ENCODE measurements around the gene INTS11.
A peak's percentile ranks its signal among the peaks of the same experiment; 100 is the strongest.

Gene INTS11

DNA sequence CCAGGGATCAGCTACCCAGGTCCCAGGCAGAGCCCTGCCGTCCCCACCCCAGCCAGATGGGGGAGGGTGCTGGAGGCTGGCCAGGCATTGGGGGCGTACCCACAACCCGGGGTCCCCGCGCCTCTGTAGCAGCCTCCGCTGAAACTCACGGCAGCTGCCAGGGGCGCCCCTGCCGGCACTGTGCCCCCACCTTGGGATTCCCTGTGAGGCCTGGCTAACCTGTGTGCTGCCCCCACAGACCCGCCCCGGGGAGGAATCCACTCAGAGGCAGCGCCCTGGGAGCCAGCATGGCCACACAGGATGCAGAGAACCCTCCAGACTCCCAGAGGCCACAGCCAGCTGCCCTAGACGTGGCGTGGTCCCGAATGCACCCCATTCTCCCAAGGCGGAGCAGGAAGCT lies 20.9 kb upstream of the INTS11 start:
- DNase-seq (ENCODE audit: low read depth in 4 of 4, low spot score in 1 of 4) = no peak

DNA sequence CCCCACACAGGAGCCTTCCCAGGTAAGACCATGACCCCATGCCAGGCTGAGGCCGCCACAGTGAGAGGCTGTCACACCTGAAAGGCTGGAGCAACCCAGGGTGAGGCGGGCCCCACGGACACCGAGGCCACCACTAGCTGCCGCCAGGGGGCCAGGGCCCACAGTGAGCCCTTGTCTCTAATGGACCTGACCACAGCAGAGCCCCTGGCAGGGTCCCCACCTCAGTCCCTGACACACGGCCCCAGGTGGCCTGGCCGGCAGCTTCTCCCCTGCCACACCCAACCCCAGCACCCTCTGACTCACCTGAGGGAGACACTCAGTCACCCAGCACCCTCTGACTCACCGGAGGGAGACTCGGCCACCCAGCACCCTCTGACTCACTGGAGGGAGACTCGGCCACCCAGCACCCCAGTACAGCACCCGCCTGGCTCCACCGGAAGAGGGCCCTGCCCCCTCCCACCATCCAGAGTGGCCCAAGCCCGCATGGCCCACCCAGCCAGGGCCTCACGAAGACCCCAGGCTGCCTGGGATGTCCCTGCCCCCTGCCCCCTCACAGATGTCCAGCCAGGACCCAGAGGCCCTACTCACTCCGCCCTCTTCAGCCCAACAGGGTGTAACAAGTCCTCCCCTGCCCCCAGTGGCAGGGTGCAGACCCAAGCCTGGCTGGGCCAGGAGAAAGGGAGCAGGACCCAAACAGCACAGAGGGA lies 20.3 kb upstream of the INTS11 start:
- peak in 2 of 4 experiments; percentile 40 to 62 for DNase-seq (ENCODE audit: low read depth in 4 of 4, low spot score in 1 of 4)

DNA sequence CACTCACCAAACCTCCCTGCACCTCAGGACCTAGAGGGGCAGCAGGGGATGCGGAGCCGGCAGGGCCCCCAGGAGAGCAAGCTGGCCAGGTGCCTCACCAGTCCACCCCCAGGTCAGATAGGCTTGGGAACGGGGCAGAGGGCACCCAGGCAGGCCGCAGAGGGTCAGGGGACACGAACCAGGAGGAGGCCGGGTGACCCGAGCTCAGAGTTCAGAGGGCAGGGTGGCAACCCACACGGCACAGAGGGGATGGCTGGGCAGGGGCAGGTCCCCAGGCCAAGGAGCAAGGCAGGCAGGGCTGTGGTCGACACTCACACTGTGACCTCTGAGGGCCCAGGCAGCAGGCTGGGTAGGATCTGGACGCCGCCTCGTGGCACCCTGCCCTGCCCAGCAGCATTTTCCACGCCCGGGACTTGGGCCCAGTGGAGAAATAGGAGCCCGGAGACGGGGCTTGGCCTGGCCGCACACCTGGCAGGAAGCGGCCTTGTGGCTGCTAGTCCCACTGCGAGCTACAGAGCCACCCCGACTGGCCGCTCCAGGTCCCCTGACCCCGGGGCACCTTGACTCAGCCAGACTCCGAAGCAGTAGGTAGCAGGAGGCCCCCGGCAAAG lies 19.5 kb upstream of the INTS11 start:
- no peak for DNase-seq (ENCODE audit: low read depth in 4 of 4, low spot score in 1 of 4)

DNA sequence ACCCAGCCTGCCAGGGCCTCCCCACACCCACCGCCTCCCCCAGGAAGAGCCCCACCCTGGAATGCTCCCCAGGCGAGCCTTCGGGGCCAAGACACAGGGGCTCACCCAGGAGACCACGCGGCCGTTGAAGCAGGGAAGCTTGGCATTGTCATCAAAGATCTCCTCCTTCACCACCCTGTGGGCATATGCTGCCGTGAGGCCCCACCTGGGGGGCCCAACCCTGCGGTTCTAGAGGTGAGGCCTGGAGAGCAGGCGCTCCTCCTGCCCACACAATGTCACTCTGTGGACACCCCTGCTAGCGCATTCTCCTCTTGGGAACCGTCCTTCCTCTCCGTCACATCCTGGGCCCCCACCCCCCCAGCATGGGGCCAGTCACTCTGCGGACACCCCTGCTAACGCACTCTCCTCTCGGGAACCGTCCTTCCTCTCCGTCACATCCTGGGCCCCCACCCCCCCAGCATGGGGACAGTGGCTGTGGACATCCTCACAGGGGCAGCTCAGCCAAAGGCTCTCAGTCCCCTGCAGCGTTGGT lies 18.2 kb upstream of the INTS11 start:
- DNase-seq (ENCODE audit: low read depth in 4 of 4, low spot score in 1 of 4) = no peak

DNA sequence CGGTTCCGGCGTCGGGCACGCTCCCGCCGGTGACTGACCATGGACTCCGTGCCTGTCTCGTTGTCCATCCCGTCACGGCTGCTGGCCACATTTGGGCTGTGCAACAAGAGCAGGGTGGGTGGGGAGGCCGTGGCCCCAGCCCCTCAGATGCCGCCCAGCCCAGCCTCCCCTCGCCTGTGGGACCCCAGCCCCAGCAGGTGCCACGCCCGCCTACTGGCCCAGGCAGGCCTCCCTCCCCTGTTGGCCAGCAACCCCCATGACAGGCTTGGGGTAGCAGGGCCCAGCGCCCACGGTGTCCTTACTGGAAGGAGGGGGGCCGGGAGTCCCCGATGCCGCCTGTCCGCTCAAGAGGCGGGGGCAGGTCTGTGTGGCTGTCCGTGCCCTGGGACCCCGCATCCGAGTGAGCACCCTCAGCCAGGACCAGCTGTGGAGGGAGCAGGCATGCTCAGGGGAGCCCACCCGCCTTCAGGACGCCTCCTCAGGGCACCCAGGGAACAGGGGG lies 17.7 kb upstream of the INTS11 start:
- DNase-seq (ENCODE audit: low read depth in 4 of 4, low spot score in 1 of 4) = no peak

DNA sequence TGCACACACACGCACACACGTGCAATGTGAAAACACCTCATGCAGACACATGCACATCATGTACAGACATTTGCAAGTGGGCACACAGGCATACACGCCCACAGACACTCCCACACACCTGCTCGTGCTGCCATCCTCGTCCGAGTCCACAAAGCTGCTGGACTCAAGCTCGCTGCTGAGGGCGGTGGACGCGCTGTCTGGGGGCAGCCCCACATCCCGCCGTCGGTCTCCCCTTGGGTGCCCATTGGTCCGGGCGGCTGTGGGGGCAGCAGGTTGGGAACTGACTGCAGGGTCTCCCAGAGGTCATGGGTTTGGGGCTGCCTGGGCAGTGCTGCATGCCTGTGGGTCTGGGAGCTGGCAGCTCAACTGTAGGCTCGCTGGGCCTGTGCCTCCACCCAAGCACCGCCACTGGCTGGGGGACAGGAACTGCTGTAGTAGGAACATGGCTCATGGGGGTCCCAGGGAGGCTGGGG lies 17.1 kb upstream of the INTS11 start:
- no peak for DNase-seq (ENCODE audit: low read depth in 4 of 4, low spot score in 1 of 4)

DNA sequence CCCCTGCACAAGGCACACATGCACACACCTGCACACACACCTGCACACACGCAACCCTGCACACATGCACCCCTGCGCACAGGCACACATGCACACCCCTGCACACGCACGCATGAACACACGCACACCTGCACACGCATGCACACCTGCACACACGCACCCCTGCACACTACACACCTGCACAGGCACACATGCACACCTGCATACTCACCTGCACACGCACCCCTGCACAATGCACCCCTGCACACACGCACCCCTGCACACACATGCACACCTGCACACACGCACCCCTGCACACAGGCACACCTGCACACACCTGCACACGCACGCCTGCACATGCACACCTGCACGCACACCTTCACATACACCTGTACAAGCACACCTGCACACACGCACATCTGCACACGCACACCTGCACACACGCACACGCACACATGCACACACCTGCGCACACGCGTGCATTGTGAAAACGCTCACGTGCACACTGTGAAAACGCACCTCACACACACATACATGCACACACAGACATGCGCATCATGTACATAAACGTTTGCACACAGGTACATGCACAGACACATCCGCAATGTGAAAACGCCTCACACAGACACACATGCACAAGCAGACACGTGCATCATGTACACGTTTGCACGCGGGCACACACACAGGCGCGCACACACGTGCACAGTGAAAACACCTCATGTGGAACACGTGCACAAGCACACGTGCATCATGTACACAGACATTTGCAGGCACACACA lies 16.5 kb upstream of the INTS11 start:
- no peak for DNase-seq (ENCODE audit: low read depth in 4 of 4, low spot score in 1 of 4)

DNA sequence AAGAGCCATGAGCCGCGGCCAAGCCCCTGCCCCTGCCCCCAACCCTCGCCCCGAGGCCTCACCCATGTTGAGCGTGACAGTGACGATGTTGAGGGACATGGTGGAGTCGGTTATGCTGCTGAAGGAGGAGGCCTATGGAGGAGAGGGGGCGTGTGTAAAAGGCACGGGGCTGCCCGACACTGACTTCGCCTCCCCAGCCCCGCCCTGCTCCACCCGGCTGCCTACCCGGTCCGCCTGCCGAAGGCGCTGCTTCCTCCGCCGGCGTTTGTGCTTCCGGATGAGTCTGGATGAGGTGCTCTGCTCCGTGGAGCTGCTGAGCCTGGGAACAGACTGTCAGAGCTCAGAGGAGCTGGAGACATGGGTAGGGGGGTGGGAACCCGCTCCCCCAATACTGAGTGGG lies 15.7 kb upstream of the INTS11 start:
- no peak for DNase-seq (ENCODE audit: low read depth in 4 of 4, low spot score in 1 of 4)

DNA sequence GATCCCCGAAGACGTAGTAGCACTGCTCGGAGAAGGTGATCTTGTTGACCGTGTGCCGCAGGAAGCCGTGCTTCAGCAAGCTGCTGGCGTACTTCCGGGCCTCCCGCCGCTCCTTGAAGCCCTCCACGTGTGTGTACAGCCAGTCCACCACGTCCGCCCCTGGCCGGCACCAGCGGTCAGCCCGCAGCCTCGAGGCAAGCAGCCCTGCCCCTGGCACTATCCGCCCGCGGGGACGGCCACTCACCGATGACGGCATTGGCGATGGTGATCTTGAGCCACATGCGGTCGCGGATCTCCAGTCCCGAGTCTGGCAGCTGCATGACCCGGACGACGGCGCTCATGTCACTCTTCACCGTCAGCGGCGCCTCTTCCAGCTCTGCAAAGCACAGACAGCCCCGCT lies 13.8 kb upstream of the INTS11 start:
- DNase-seq (ENCODE audit: low read depth in 4 of 4, low spot score in 1 of 4) = no peak

DNA sequence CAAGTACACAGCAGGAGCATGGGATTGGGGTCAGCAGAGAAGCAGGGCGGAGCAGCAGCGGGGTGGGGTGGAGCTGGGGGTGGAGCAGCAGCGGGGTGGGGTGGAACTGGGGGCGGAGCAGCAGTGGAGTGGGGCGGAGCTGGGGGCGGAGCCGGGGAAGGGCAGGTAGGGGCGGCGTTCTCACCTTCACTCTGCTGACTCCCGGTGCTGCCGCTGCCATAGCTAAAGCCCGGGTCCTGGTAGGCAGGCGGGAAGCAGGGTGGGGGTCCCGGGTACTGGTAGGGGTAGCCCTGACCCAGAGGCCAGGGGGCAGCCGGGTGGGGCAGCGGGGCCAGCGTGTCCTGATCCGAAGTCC lies 13.3 kb upstream of the INTS11 start:
- DNase-seq (ENCODE audit: low read depth in 4 of 4, low spot score in 1 of 4) = peak in 2 of 4 experiments; percentile 33 to 47

DNA sequence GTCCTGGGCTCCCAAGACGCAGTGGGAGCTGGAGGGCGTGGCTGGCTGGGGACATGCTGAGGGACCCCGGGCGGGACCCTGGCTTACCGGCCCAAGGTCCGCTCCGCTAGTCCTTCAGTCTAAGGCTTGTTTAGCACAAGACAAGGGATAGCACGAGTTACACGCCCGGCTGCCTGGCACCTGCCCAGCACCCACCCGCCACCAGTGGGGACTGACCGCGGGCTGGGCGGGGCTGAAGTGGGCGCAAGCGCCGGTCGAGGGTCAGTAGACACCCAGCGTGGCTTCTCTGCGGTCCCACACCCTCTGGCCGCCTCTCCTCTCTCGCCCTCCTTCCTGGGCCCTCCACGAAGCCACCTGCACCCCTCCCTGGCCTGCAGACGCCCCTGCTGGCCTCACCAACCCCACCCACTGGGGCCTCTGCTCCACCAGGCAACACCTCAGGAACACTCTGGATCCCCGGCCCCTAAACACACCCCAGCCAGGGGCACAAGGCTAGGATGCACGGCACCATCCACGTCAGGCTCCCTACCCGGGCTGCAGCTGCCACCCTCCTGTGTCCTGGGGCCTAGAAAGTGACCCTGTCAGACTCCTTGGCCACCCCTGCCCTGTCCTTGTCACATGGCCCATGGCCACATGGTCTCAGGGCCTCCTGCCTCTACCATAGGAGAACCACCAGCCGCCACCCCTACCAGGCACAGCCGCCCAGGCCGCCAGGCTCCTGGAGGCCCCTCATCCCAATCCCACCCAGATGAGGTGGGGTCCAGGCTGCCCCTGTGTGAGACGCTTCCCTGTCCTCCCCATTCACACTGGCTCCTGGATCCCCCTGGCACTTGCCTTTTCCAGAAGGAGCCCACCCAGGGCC lies 12.7 kb upstream of the INTS11 start:
- no peak for DNase-seq (ENCODE audit: low read depth in 4 of 4, low spot score in 1 of 4)

DNA sequence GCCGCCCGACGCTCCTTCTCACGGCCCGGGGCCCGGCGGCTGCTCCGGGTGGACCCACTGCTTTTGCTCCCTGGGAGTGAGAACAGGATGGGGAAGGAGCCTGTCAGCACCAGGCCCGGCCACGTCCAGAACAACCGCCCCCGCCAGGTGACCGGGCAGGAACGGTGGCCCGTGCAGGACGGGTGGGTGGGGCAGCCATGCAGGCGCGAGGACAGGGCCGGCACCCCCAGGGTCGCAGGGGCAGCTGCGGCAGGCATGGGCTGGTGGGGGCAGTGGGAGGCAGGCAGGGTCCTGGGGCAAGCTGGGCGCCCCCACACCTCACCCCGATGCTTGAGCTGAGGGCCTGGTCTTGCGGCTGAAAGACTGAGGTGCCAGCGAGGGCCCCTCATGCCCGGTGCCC lies 12.0 kb upstream of the INTS11 start:
- DNase-seq (ENCODE audit: low read depth in 4 of 4, low spot score in 1 of 4) = no peak

DNA sequence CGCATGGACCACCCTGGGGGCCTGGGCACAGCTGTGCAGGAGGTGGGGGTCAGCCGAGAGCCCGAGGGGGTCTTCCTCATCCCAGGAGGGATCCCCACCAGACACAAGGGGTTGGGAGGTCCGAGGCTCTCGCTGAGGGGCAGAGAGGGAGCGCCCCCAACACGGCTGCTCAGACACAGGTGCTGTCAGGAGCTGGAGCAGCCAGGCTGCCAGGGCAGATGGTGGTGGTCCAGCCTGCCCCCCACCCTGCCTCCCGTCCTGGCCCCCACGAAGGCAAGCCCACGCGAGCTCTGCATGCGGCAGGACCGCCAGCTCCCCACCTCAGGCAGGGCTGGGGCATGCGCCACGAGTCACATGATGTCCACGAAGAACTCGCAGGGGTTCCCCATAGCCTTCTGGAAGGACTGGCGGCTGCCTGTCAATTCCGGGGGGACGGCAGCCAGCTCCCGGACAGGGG lies 11.4 kb upstream of the INTS11 start:
- no peak for DNase-seq (ENCODE audit: low read depth in 4 of 4, low spot score in 1 of 4)

DNA sequence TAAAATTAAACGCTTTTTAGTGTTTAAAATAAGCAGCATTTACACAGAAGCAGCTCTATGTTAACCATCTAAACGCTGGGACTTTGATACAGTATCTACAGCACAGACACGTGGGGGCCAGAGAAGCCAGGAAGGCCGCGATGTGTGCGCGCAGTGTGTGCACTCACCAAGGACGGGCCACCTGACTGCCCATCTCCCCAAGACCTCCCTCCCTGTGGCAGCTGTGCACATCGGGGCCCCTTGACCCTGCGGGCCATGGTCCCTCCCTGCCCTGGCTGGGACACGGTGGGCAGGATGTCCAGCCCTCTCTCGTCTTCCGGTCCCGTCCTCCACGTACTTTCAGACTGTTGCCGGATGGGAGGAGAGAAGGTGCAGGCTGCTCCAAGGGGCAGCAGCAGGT lies 10.8 kb upstream of the INTS11 start:
- DNase-seq (ENCODE audit: low read depth in 4 of 4, low spot score in 1 of 4) = no peak

DNA sequence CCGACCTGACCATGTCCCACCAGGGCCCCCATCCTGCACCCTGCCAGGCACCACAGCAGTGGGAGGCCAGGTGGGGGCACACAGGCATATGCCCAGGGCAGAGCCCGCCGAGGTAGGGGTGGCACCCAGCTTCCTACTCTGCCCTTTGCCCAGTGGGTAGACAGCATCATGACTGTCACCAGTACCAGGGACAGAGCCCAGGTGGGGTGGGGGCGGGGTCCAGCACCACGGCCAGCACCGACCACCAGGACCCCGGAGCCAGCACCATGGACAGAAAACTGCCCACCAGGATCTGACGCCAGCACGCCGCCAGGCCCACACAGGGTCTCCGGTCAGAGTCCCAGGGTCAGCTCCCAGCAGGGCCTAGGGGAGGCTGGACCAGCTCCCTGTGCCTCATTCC lies 10.4 kb upstream of the INTS11 start:
- DNase-seq (ENCODE audit: low read depth in 4 of 4, low spot score in 1 of 4) = no peak

DNA sequence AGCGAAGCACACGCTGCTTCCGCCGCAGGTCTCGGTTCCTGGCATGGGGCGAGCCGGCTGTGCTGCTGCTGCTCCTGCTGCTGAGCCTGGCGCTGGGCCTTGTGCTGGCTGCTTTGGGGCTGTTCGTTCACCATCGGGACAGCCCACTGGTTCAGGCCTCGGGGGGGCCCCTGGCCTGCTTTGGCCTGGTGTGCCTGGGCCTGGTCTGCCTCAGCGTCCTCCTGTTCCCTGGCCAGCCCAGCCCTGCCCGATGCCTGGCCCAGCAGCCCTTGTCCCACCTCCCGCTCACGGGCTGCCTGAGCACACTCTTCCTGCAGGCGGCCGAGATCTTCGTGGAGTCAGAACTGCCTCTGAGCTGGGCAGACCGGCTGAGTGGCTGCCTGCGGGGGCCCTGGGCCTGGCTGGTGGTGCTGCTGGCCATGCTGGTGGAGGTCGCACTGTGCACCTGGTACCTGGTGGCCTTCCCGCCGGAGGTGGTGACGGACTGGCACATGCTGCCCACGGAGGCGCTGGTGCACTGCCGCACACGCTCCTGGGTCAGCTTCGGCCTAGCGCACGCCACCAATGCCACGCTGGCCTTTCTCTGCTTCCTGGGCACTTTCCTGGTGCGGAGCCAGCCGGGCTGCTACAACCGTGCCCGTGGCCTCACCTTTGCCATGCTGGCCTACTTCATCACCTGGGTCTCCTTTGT lies 9.2 kb upstream of the INTS11 start:
- DNase-seq (ENCODE audit: low read depth in 4 of 4, low spot score in 1 of 4) = no peak

DNA sequence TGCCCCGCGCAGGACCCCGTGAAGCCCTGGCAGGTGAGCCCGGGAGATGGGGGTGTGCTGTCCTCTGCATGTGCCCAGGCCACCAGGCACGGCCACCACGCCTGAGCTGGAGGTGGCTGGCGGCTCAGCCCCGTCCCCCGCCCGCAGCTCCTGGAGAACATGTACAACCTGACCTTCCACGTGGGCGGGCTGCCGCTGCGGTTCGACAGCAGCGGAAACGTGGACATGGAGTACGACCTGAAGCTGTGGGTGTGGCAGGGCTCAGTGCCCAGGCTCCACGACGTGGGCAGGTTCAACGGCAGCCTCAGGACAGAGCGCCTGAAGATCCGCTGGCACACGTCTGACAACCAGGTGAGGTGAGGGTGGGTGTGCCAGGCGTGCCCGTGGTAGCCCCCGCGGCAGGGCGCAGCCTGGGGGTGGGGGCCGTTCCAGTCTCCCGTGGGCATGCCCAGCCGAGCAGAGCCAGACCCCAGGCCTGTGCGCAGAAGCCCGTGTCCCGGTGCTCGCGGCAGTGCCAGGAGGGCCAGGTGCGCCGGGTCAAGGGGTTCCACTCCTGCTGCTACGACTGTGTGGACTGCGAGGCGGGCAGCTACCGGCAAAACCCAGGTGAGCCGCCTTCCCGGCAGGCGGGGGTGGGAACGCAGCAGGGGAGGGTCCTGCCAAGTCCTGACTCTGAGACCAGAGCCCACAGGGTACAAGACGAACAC lies 8.5 kb upstream of the INTS11 start:
- DNase-seq (ENCODE audit: low read depth in 4 of 4, low spot score in 1 of 4) = no peak

DNA sequence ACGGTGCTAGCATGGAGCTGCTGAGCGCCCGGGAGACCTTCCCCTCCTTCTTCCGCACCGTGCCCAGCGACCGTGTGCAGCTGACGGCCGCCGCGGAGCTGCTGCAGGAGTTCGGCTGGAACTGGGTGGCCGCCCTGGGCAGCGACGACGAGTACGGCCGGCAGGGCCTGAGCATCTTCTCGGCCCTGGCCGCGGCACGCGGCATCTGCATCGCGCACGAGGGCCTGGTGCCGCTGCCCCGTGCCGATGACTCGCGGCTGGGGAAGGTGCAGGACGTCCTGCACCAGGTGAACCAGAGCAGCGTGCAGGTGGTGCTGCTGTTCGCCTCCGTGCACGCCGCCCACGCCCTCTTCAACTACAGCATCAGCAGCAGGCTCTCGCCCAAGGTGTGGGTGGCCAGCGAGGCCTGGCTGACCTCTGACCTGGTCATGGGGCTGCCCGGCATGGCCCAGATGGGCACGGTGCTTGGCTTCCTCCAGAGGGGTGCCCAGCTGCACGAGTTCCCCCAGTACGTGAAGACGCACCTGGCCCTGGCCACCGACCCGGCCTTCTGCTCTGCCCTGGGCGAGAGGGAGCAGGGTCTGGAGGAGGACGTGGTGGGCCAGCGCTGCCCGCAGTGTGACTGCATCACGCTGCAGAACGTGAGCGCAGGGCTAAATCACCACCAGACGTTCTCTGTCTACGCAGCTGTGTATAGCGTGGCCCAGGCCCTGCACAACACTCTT lies 7.7 kb upstream of the INTS11 start:
- DNase-seq (ENCODE audit: low read depth in 4 of 4, low spot score in 1 of 4) = no peak

Data from stimulated activated CD4-positive, alpha-beta T cell treated with anti-CD3 and anti-CD28 coated beads, Interleukin-1b, Interleukin-23, amount 100 ng/mL, for 24 hours (primary cell).